Stimulated activated CD4-positive, alpha-beta T cell treated with anti-CD3 and anti-CD28 coated beads, TNF-alpha, amount 100 ng/mL, for 1 hour (primary cell): ENCODE measurements around the gene INTS7.

ENCODE experiments used
- DNase-seq, 3 donors: peaks; one replicate each; pipeline ENCODE4 v3.0.0-alpha.2; 2020; ENCODE audit warnings: low read depth in 3 of 3, low spot score in 1 of 3

The INTS7 gene

DNA sequence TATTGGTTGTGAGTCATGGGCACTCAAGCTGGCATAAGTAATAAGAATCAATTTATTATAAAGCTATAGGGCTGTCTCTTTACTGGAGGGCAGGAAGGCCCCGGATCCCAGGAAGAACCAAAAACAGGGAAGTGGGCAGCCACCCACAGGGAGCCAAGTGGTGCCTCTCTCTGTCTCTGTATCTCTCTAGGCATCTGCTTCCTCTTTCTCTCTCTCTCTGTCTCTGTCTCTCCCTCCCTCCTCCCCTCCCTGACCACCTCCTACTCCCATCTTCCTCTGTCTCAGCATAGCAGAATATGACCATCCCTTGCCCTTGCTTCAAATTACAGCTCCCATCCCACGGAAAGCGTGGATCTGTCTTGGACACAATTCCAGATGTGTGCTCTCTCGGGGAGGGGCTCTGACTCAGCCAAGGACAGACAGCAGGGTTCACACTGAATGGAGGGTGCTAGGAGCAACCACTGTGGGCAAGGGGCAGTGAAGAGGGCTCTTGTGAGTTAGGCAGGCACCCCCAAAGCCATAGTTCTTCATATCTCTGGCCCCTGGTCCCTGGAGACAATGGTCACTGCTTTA is 124.4 kb downstream of the INTS7 start:
- no peak for DNase-seq

DNA sequence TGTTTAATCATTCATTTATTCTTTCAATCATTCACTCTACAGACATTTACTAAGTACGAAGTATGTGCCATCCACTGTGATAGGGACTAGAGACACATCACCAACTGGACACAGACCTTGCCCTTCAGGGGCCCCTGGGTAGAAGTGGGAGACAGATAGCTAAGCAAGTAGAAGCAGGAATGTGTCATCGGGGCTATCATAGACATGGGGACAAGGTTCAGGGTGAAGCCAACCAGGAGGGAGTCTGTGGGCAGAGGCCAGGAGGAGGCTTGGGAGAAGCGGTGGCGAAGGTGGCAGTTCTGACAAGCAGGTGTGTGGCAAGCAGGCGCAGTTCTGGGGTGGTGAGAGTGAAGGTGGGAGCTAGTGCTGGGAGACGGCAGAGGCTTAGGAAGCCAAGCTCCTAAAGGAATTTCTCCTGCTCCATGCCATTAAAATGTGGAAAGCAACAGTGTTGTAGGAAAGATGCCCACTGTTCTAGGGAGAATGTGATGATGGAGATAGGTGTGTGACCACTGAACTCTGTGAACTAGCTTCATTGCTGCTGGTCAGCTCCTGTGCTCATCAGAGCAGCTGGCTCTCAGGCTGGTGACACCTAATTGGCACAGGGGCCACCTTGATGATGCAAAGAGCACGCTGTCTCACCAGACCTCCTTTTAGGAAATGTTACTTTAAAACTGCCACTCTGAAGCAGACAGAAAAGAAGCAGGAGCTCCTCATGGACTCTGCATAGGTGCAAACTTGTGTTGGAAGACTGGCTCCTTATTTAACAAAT is 125.1 kb downstream of the INTS7 start:
- no peak for DNase-seq

DNA sequence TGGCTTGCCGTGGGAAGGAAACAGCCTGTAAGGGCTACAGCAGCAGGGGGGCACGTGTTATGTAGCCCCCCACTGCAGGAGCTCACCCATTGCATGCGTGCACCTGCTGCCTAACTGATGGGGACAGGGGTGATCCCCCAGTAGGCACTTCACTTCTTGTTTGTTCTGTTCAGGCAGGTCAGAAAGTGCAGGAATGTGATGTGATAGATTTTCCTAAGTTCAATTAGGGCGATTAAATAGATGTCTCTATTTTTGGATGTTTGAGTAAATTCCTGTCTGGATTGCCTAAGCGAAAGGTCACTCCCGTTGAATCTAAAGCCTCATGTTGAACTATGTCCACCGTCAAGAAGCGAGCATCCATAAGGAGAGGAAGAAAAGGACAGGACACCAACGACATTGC is 126.0 kb downstream of the INTS7 start:
- no peak for DNase-seq

DNA sequence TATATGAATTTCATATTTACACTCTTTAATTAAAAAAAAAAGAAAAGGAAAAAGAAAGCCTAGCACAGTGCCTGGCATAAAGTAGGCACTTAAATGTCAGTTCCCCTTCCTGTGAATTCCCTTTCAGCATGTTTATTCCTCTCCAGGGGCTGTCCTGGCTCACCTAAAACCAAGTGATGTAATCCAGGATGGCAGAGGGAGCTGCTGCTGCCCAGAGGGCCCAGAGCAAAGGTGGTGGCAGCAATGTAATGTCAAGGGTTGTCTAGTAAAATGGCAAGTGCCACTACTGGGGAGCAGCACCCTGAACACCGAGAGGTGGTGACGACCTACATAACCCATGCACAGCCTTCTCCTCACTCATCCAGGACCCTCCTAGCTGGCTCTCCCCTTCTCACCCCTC is 126.4 kb downstream of the INTS7 start:
- DNase-seq, result no peak

DNA sequence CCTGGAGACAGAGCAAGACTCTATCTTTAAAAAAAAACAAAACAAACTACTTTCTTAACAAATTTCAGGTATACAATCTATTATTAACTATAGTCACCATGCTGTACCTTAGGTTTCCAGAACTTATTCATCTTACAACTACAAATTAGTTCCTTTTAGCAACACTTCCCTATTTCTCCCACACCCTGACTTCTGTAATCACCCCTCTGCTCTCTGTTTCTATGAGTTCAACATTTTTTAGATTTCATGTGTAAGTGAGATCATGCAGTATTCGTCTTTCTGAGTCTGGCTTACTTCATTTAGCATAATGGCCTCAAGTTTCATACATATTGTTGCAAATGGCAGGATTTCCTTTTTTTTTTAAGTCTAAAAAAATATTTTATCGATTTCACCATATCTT is 126.9 kb downstream of the INTS7 start:
- no peak for DNase-seq

DNA sequence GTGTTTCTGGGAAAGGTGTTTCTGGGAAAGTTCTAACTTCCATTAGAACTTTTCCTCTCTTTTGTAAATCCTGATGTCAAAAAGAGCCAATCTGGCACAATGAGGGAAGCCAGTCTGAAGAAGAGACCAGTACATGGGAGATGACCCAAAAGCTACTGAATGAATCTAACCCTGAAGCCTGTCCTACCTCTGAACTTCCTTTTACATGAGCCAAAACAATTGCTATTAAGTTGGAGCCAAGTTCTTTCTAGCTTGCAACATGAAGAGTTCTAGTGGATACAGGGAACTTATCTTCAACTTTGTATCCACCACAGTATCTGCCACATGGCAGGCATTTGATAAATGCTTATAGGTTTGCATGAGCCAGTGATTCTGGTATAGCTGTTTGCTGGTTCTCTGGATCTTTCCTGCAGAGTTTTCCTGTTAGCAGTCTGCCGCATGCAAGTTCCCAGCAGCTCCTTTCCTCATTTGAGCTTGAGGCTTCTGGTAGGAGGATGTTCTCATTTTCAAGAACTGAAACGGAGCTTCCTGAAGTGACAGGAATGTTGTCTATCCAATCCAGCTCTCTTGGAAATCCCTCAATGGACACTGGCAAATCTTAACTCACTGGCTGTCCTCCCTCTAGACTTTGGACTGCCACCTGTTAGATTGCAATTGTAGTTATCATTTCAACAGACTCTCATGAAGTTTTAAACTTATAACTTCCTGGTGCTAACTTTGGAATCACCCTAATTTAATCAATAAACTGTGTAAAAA is 131.7 kb downstream of the INTS7 start:
- DNase-seq, result no peak

DNA sequence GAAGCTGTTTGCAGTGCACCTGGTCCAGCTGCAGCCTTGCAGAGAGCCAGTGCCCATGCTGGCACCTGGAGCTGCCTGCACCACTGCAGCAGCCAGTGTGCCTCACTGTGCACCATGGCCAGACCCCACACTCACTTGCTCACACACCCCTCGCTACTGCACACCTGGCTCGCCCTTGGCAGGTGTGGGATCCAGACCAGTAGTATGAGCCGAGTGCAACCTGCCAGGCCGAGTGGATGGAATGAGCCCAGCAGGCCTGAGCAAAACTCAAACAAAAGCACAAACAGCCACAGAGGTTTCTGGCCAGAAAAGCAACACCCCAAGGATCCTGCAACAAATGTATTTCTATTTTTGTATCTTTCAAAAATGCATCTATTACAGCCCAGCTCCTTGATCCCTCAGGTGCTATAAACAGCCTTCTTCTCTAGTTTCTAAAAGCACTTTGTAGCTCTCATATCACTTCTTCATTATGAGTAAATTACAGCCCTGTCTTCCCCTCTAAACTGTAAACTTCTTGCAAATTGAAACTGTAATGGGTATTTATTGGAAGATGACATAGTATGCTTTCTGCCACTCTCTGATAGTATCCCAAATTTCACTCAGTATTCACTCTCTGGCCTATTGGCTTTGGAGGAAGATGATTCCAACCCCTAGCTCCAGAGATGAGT is 132.6 kb downstream of the INTS7 start:
- no peak for DNase-seq

DNA sequence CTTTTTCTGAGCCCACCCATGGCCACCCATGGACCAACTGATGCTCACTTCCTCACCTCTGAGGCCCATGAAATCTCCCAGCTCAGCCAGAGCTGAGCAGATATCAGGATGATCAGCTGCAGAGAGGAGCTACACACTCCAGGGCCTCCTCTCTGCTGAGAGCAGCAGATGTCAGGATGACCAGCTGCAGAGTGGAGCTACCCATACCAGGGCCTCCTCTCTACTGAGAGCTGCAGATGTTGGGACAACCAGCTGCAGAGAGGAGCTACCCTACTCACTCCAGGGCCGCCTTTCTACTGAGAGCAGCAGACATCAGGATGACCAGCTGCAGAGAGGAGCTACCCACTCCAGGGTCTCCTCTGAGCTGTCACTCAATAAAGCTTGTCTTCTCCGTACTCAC is 133.4 kb downstream of the INTS7 start:
- DNase-seq, result no peak

DNA sequence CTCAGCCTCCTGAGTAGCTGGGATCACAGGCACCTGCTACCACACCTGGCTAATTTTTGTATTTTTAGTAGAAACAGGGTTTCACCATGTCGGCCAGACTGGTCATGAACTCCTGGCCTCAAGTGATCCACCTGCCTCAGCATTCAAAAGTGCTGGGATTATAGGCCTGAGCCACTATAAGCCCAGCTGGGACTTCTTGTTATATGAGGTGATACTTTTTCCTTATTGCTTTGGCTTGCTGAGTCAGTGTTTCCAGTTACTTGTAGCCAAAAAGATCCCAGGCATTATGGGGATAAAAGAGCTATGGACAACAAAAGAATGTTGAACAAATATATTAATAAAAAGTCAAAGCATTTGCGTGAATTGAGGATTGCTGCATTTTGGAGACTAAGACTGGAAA is 134.9 kb downstream of the INTS7 start:
- DNase-seq, result no peak

DNA sequence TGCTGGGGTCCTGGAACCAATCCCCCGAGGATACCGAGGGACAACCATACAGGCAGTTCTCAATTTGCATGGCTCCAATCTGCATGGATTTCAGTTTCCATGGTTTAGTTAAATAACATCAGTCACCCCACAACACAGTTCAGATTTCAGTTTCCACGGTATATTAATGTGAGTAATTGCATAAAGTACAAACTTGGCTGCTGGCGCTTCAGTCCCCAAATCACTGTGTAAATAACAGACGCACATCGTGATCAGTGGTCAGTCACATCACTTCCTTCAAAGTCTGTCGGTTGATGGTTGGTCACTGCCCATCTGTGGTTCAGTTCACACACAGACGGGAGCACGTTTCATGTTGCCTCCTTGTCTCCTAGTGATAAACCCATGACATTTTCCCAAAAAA is 138.4 kb downstream of the INTS7 start:
- DNase-seq, result no peak

DNA sequence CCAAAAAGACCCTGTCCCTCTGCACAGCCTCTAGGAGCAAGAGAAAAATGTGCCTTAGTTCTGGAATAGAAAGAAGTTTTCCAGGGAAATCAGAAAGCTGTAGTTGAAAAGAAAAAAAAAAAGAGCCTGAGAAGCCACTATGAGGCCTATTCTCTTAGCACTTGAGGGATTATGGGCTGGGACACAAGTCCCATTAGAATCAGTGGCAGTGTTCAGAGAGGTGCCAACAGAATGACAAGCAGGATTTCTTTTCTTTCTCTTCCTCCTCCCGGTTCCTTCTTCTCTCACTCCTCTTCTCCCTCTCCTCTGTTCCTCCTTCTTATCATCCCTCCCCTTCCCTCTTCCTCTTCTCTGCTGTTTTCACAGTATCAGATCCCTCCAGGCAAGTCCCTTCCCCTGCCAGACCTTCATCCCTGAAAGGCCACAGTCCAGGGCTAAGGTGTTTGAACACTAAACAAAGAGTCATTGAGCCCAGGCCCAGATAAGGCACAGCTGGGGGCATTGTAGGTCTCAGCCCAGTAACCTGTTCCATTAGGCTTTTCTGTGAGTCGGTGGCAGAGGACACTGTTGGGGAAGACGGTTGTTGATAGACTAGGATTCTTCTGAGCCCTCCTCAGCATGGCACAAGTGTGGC is 140.1 kb downstream of the INTS7 start:
- no peak for DNase-seq

DNA sequence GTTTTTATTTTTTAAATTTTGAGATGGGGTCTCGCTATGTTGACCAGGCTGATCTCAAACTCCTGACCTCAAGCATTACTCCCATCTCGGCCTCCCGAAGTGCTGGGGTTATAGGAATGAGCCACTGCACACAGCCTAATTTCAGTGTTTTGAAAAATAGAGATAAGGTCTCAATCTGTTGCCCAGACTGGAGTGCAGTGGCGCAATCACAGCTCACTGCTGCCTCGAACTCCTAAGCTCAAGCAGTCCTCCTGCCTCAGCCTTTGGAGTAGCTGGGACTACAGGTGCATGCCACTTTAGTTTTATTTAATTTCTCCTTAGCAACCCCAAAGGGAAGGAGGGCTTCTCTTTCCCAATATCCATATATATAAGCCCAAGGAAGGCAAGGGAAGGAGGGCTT is 141.0 kb downstream of the INTS7 start:
- DNase-seq, result no peak

DNA sequence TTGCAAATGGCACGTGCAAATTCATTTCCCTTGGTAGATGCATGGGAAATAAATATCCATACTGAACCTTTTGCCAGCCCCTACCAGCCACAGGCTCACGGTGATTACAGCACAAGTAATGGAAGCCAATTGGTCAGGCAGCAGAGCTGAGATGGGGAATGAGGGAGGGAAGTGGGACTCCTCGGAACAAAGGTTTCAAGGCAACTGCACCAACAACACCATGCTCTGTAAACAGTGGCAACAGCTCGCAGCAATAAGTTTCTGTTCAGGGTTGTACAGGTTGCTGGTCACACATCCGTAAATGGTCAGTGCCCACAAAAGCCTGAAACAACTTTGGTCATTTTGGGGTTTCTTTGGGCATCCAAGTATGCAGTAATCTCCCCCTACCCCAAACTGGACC is 142.1 kb downstream of the INTS7 start:
- DNase-seq, result no peak

DNA sequence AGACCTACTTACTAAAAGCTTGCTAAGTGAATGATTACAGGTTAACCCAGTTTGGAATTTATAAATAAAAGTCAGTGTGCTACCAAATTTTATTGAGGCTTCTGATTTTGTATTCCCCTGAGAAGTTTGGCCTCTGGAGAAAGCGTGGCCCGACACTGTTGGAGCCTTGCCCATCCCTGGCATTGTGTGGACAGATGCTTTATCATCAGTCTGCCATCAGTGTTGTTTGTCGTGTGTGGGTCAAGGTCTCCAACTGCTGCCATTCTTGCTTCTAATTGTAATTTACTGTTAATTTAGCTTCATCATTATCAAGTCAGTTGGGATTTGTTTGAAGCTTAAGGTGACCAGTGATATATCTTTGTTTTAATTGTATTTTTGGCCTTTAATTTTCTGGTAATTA is 142.8 kb downstream of the INTS7 start:
- DNase-seq, result no peak

DNA sequence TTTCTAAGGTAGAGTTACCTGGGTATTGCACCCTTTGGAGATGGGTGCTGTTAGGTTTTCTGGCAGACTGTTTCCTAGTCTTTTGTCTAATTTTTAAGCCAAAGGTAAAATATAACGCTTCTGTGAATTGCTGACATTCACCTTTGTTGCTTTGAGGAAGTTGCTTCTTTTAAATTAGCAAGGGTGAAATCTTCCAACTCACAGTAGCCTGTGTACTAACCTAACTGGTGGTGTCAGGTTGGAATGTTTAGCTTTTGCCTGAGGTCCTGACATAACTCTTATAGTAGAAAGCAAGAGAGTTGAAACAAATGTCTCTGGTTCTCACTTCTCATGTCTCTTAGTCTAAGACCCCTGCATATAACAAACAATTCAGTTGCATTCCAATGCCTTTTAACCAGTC is 143.6 kb downstream of the INTS7 start:
- no peak for DNase-seq
